HG03575 (cell line): ENCODE results near the gene TMEM43.

Experiments used
- ATAC-seq: cut with Tn5 transposase; IDR thresholded peaks from one replicate; pipeline ENCODE4 v1.9.1; 2021; ENCODE audit not compliant: unreplicated experiment, insufficient number of reproducible peaks, low FRiP score; ENCODE audit errors: extremely low read depth

The TMEM43 gene

DNA sequence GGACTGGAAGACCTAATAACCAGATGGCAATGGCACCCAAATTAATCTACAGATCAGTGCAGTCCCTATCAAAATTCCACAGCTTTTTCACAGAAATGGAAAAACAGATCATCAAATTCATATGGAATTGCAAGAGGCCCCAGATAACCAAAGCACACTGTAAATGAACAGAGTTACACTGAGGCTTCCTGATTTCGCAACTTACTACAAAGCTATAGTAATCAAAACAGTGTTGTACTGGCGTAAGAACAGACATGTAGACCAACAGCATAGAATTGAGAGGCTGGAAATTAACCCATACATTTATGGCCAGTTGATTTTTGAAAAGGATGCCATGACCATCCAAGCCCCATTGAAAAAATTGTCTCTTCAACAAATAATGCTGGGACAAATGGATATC lies 37.3 kb downstream of the TMEM43 start:
- no peak for ATAC-seq

DNA sequence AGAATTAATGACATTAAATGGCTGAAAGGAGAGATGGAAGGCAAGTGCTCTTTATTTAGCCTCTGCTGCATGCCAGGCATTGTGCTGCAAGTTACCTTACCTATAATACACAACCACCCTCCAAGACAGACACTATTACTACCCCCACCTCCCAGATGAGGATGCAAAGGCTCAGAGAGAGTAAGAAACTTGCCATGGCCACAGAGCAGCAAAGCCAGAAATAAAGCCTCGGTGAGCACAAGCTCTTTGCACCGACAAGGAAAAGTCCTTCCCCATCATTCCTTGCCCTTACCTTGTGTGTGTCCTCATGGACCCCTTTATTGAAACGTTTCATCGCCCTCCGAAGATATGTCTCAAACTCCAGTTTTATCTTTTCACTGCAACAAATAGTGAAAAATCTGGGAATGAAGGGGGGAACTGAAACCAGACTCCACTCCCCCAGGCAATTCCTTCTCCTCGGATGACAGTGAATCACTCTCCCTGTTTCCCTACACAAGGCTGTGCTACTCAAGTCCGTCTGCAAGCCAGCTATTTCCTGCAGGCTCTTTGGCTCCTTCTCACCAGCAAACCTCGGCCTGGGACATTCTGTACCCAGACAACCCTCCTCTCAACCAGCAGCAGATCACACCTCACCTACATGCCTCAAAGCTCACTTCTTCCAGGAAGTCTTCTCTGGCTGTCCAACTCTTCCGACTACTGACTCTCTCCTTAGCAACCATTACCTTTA lies 42.2 kb downstream of the TMEM43 start:
- ATAC-seq = no peak

DNA sequence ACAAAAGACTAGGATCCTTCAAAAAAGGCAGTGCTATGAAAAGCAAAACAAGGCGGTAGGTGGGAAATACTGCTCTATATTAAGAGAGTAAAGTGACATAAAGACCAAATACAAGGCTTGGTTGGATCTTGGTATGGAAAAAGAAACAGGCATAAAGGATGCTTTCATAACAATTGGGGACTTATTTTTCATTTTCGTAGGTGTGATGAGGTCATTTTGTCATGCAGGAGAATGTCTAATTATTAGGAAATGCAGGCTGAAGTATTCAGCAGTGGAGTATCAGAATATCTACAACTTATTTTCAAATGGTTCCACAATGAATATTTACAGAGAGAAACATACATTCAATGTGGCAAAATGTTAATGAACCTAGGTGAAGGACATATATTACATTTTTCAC lies 44.6 kb downstream of the TMEM43 start:
- ATAC-seq = no peak

DNA sequence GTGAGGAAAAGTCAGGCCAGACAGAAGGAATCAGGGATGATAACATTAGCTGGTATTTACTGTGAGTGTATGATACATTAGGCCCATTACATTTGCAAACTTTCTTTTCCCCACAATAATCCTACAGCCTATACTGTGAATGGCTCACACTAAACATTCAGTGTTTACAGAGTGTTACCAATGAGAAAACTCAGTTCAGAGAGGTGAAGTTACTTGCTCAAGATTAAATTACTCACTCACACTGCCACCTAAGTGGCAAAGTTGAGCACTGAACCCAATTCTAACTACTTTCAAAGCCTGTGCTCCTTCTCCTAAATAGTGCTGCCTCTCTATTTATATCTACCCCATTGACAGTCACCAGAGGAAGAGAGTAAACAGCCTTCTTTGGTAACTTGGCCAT lies 45.0 kb downstream of the TMEM43 start:
- no peak for ATAC-seq

DNA sequence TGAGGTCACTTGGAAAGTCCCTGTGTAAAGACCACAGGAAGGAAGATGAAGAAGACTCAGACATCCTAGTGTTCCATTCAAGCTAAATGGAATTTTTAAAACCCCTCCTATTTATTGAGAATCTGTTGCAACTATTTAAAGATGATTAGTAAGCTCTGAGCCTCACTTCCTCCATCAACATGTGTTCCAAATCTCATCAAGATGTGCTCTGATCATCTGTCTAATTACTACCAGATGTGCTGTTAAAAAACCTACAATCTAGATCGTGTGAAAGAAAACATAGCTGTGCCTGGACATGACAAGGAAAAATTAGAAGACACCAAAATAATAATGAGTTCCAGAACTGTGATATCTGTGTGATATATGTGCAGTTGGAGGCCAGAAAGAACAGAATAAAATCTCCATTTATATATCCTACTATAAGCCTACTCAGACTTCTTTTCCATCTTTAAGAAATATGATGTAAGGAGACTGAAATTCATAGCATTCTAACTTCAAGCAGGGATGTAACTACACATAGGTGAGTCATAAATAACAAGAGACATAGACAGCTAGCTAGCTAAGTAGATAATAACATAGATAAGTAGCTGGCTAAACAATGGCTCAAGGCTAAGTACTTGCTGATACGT lies 45.8 kb downstream of the TMEM43 start:
- ATAC-seq = no peak

DNA sequence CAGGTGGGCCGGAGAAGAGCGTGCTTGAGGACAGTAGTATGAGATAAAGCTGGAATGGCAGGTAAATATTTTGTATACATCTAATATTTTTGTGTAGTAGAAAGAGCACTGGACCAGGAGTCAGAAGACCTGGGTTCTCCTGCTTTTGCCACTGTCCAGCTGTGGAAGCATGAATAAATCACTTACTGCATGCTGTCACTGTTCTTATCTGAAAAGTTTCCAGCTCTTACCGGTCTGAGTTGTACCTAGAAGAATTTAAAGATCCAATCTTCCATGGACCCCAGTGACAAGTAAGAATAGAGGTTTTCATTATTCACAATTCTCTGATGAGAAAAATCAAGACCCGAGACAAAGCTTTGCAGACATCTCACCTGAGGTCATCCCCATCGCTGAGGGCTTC lies 47.6 kb downstream of the TMEM43 start:
- no peak for ATAC-seq

DNA sequence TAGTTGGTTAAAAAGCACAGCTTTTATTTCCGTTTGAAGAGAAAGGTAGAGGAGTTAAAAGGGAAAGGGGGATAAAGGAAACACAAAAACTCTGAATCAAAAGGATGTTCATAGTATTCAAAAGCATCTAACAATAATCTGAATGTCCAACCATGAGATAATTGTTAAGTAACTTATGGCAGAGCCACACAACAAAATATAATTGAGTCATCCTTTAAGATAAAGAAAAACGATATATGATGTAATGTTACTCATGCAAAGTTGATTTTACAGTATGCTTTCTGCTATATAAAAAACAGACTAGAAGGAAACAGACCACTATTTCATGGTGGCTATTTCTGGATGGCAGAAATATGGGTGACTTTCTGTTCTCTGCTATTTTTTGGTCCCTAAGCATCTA lies 49.6 kb downstream of the TMEM43 start:
- ATAC-seq = no peak

DNA sequence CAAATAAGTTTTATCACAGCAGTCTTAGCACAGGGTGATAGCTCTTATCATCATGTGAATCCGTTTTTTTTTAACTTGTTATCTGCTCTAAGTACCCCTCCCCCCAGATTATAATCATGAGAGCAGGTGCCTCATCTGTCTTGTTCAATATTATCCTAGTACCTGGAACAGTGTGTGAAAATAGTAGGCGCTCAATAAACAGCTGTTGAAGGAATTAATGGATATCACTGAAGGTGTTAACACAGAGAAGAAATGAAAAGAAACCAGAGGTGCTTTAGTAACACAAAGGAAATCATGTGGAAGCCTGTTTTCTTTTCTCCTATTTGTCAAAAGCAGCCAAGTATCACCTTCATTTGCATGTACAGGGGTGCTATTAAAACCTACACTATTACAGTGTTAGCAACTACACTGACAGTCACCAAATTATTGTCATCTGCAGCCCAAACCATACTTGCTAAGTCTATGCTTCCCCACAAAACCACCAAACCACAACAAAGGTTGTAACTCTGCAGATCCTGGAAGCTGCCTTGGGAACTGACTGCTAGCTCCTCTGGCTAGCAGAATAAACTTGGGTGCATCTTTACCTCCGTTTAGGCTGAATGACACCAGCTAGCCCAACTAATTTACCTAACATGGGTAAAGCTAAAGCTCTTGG lies 50.7 kb downstream of the TMEM43 start:
- no peak for ATAC-seq

DNA sequence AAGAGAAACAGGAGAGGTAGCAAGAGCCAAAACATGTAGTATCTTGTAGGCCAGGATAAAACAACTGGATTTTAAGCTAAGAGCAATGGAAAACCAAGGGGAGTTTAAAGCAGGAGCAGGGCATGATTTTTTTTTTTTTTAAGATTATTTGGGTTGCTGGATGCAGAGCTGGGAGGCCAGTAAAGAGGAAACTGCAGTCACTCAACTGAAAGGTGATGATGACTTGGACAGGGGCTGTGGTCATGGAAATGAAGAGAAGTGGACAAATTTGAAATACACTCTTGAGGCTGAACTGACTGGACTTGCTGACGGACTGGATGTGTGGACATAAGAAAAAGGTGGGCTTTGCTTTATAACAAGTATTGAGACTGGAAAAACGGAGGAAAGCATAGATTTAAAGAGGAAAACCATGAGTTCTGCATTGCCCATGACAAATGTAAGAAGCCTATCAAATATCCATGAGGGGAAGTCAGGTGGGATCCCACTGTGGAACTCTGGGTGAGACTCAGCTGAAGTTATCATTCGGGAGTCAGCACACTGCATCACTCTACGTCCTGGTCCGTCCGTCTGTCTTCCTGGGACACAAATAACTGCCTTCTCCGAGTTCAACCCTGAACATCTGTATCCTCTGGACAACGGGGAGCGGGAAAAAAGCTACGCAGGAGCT lies 52.9 kb downstream of the TMEM43 start:
- no peak for ATAC-seq

DNA sequence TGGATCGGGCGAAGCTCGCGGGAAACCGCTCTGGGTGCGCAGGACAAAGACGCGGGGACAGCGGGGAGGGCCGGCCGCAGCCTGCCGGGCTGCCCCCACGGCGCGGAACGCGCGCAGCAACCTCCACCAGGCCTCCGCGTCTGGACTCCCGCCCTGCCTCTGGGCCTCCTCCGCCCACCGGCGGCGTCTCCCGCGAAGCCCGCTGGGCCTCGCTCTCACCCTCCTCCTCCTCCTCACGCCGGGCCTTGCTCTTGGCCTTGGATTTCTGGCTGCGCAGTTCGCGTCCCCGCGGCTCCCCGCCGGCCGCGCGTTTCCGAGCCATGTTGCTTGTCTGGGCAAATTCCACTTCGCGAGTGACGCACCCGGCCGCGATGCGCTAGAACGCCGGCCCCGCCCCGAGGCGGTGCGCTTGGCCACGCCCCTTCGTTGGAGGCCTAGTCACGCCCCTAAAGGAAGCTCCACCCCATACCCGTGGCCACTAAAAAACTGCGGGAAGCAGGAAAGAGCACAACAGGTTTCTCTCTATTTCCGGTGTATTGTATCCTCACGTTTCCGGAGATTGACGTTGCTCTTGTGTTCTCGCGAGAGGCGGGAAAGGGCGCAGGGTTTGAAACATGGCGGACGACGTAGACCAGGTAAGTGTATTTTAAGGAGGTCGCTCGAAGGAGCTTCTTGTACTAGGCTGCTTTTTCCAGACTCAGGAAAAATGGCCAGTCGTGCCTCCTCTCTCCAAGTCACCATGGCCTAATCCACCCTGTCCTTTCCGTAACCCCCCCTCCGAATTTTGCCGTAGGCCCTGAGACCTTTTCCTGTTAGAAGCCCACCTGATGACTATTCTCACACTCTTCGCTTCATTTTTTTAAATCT lies 53.6 kb downstream of the TMEM43 start, which contains the start of the genes LSM3 and XPC:
Gene LSM3, plus strand, starts transcription at position 571 of the 867 bp plus-strand sequence. Its CDS starts 44 bp downstream, at position 615.
Gene XPC, minus strand, starts transcription at position 355 of the 867 bp plus-strand sequence. Its CDS starts 33 bp downstream, at position 322.
- ATAC-seq = peak; percentile 88

DNA sequence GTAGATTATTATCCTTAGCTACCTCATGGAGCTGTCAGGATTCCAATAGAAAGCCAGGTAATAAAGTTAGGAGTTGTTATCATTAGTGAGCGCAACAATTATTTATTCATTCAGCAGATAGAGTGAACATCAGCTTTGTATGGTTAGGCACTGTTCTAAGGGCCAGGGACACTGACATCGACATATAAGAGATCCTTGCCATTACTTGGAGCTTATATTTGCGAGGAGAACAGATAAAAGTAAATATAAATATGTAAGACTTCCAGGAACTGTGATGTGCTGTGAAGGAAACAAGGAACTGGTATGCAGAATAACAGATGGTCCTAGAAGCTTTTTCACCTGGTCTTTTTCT lies 54.2 kb downstream of the TMEM43 start:
- no peak for ATAC-seq

DNA sequence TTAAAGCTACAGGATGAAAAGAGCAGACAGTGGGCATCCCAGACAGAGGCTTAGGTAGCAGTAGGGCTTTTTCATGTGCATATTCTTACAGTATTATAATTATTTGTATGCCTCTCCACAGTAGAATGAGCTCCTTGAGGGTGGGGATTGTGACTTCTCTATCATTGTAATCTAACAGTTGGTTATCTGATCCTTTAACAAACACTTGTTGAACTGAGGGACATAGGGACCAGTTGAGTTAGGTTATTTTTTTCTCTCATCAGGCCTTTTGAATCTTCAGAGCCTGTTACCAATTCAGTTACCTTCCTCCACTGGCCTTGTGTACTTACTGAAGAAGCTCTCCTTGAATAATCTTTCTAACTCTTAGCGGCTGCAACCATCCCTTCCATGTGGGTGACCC lies 54.9 kb downstream of the TMEM43 start:
- no peak for ATAC-seq

DNA sequence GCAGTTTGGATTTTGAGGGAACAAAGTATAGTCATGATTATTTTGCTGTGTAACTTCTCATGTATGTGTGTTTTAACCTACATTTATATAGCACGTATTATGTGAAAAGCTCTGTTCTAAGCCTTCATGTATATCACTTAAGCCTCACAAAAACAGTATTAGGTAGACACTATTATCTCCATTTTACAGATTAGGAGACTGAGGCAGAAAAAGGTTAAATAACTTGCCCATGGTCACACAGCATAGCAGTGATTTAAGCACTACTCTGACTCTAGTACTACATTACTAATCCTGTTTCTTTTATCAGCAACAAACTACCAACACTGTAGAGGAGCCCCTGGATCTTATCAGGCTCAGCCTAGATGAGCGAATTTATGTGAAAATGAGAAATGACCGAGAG lies 56.4 kb downstream of the TMEM43 start:
- ATAC-seq = no peak

DNA sequence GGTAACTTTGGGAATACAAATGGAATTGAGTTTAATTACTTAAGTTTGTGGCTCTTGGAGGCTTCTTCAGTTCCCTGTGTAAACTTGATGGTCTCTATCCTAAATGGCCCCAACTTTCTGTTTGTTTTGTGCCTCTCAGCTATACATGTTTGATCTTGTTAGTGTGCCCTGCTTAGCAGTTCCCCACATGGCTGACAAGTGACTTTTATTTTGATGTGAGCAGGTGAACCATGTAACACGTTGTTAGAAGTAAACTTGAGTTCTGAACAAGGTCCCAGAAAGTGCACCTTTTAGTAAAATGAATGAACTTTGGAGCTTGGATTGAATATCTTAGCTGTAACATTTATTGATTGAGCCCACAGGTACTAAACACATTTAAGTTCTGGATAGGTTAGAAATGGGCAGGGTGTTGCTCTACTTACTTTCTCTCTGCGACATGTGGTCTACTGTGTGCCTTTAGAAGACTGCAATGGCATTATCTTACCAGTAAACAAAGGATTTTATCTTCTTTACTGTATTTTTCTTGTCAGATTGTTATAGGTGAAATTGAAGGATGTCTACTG lies 58.2 kb downstream of the TMEM43 start:
- ATAC-seq = no peak

DNA sequence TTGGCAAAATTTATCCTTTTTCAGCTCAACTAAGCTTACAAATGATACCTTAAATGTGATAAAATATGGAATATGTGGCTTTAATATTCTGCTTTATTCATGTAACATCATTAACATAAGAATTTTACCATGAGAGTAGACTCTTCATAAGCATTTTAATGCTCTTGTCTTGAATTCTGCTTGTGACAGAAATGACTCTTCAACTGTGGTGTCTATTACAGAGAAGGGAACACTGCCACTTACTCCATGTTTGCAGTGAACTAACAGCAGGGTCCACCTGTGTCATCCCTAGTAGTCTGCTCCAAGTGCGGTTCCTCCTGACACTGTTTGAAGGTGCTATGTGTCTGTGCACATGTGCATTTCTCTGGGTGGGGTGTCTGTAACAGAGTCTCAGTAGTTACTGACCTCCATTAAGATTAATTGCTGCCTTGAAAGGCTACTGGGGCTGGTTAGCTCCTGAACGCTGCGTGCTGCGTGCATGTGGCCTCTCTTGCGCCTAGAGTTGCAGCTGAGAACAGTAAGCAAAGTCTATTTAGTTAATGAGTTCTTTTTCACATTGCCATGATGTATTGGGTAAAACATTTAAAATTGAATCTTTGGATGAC lies 62.1 kb downstream of the TMEM43 start:
- ATAC-seq = no peak

DNA sequence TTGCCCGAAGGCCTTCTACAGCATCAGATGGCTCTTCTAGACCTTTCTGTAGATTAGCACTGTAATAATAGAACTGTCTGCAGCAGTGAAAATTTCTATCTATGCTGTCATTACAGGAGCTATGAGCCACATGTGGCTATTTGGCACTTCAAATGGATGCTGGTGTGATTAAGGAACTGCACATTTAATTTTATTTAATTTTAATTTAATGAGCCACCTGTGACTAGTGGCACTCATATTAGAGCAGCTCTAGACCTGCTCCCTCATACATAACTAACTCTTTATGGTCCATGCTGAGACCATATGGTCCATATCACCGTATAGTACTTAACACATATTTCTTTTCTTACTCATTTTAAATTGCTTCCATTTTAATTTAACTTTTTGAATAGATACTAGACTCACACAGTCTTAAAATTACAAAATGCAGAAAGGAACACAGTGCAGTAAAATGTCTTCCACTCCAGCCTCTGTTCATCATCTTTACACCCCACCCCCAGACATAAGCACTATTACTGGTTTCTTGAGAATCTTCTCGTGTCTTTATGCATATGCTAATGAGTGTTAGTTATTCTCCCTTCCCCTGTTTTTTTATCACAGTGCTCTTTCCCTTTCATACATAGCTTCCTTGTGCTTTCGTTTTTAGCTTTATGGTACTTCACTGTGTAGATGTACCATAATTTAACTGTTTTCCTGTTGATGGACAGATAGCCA lies 63.3 kb downstream of the TMEM43 start:
- no peak for ATAC-seq
